Measurements from ENCODE around the gene PARG.

The PARG gene

GRCh38 chr10:49827297-49827696, 114.5 kb downstream of the PARG start:
- H3K9ac ChIP-seq (ENCODE audit: low read length), result no peak overlapping the region
- H3K4me1 ChIP-seq (ENCODE audit: control insufficient read depth, insufficient read depth, low read length), result peaks cover 41% of the 10 kb centered on the region
- no peak overlapping the region for H3K4me3 ChIP-seq (ENCODE audit: low read depth, low read length)
- no peaks in the 10 kb centered on the region for H3K27me3 ChIP-seq (ENCODE audit: control insufficient read depth, insufficient read depth, low read length)
- H3K27ac ChIP-seq (ENCODE audit: low read depth, low read length), result no peak overlapping the region
- H3K9me3 ChIP-seq (ENCODE audit: control insufficient read depth, insufficient read depth, low read depth, low read length), result no peaks in the 10 kb centered on the region
- peaks cover 25% of the 10 kb centered on the region for H3K36me3 ChIP-seq (ENCODE audit: control insufficient read depth, insufficient read depth, low read length)

- Histone ChIP-seq H3K27ac (ENCODE audit: low read depth, low read length) (no peak overlapping the region), H3K9me3 (ENCODE audit: control insufficient read depth, insufficient read depth, low read depth, low read length) (no peaks in the 10 kb centered on the region), H3K4me1 (ENCODE audit: control insufficient read depth, insufficient read depth, low read length) (no peaks in the 10 kb centered on the region), H3K36me3 (ENCODE audit: control insufficient read depth, insufficient read depth, low read length) (peaks cover 58% of the 10 kb centered on the region), H3K9ac (ENCODE audit: low read length) (no peak overlapping the region), H3K27me3 (ENCODE audit: control insufficient read depth, insufficient read depth, low read length) (no peaks in the 10 kb centered on the region), H3K4me3 (ENCODE audit: low read depth, low read length) (no peak overlapping the region)
These were observed 122.4 kb downstream of the PARG start for GRCh38 chr10:49819234-49819958.

DNA sequence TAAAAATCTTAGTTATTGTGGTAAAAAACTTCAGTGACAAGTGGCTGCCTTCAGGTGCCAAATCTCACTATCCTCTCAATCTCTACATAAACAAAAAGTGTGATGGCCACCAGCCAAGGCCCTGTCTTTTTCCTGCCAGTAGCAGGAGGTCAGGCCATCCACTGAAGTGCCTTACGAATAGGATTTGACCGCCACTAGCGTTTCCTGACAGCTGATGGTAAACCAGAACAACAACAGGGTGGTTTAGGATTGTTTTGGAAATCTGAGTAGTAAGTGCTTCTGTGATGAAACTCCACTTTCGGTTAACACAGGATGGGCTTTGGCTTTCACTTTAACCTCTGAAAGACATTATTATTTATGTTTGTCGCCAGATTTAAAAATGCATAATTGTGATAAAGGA, 124.0 kb downstream of the PARG start:
- Histone ChIP-seq H3K27me3 (ENCODE audit: control insufficient read depth, insufficient read depth, low read length) (no peaks in the 10 kb centered on the region), H3K36me3 (ENCODE audit: control insufficient read depth, insufficient read depth, low read length) (peaks cover 58% of the 10 kb centered on the region), H3K27ac (ENCODE audit: low read depth, low read length) (no peak overlapping the region), H3K9me3 (ENCODE audit: control insufficient read depth, insufficient read depth, low read depth, low read length) (no peaks in the 10 kb centered on the region), H3K9ac (ENCODE audit: low read length) (no peak overlapping the region), H3K4me1 (ENCODE audit: control insufficient read depth, insufficient read depth, low read length) (no peaks in the 10 kb centered on the region), H3K4me3 (ENCODE audit: low read depth, low read length) (no peak overlapping the region)

- H3K27me3 ChIP-seq (ENCODE audit: control insufficient read depth, insufficient read depth, low read length), result no peaks in the 10 kb centered on the region
- H3K9ac ChIP-seq (ENCODE audit: low read length), result no peak overlapping the region
- H3K9me3 ChIP-seq (ENCODE audit: control insufficient read depth, insufficient read depth, low read depth, low read length), result peaks cover 5% of the 10 kb centered on the region
- H3K4me3 ChIP-seq (ENCODE audit: low read depth, low read length), result no peak overlapping the region
- no peak overlapping the region for H3K27ac ChIP-seq (ENCODE audit: low read depth, low read length)
- H3K4me1 ChIP-seq (ENCODE audit: control insufficient read depth, insufficient read depth, low read length), result no peaks in the 10 kb centered on the region
- no peaks in the 10 kb centered on the region for H3K36me3 ChIP-seq (ENCODE audit: control insufficient read depth, insufficient read depth, low read length)
These were observed 137.8 kb downstream of the PARG start for GRCh38 chr10:49803988-49804387.

- Histone ChIP-seq H3K4me1 (ENCODE audit: control insufficient read depth, insufficient read depth, low read length) (no peaks in the 10 kb centered on the region), H3K27me3 (ENCODE audit: control insufficient read depth, insufficient read depth, low read length) (no peaks in the 10 kb centered on the region), H3K4me3 (ENCODE audit: low read depth, low read length) (no peak overlapping the region), H3K36me3 (ENCODE audit: control insufficient read depth, insufficient read depth, low read length) (no peaks in the 10 kb centered on the region), H3K27ac (ENCODE audit: low read depth, low read length) (no peak overlapping the region), H3K9ac (ENCODE audit: low read length) (no peak overlapping the region), H3K9me3 (ENCODE audit: control insufficient read depth, insufficient read depth, low read depth, low read length) (no peaks in the 10 kb centered on the region)
These were observed 143.6 kb downstream of the PARG start for GRCh38 chr10:49798275-49798674.

GRCh38 chr10:49791100-49791499, 150.7 kb downstream of the PARG start:
- no peaks in the 10 kb centered on the region for H3K9me3 ChIP-seq (ENCODE audit: control insufficient read depth, insufficient read depth, low read depth, low read length)
- H3K36me3 ChIP-seq (ENCODE audit: control insufficient read depth, insufficient read depth, low read length), result no peaks in the 10 kb centered on the region
- H3K27me3 ChIP-seq (ENCODE audit: control insufficient read depth, insufficient read depth, low read length), result no peaks in the 10 kb centered on the region
- no peak overlapping the region for H3K27ac ChIP-seq (ENCODE audit: low read depth, low read length)
- no peak overlapping the region for H3K9ac ChIP-seq (ENCODE audit: low read length)
- H3K4me1 ChIP-seq (ENCODE audit: control insufficient read depth, insufficient read depth, low read length), result no peaks in the 10 kb centered on the region
- H3K4me3 ChIP-seq (ENCODE audit: low read depth, low read length), result no peak overlapping the region

DNA sequence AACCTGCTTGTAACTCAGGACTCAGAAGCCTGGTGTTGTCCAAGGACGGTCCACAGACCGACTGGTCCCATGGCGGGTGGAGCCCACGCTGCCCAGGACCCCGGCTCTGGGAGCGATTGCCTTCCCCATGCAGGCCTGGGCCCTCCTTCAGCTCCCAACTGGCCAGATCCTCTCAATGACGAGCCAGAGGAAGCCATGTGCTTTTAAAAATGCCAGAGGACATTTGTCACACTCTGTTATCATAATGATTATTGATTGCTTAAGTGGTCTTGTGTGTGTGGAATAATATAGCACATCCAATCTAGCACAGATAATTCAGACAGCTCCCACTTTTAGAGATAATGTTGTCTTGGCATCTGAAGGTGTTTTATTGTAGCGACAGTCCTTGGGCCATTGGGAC, 157.1 kb downstream of the PARG start:
- no peak overlapping the region for H3K27ac ChIP-seq (ENCODE audit: low read depth, low read length)
- H3K4me1 ChIP-seq (ENCODE audit: control insufficient read depth, insufficient read depth, low read length), result peaks cover 7% of the 10 kb centered on the region
- H3K27me3 ChIP-seq (ENCODE audit: control insufficient read depth, insufficient read depth, low read length), result no peaks in the 10 kb centered on the region
- no peak overlapping the region for H3K4me3 ChIP-seq (ENCODE audit: low read depth, low read length)
- no peaks in the 10 kb centered on the region for H3K36me3 ChIP-seq (ENCODE audit: control insufficient read depth, insufficient read depth, low read length)
- H3K9me3 ChIP-seq (ENCODE audit: control insufficient read depth, insufficient read depth, low read depth, low read length), result no peaks in the 10 kb centered on the region
- no peak overlapping the region for H3K9ac ChIP-seq (ENCODE audit: low read length)

GRCh38 chr10:49783645-49784044, 158.2 kb downstream of the PARG start:
- Histone ChIP-seq H3K4me1 (ENCODE audit: control insufficient read depth, insufficient read depth, low read length) (peaks cover 7% of the 10 kb centered on the region), H3K27me3 (ENCODE audit: control insufficient read depth, insufficient read depth, low read length) (no peaks in the 10 kb centered on the region)

GRCh38 chr10:49781247-49781646, 160.6 kb downstream of the PARG start:
- Histone ChIP-seq H3K4me1 (ENCODE audit: control insufficient read depth, insufficient read depth, low read length) (peaks cover 7% of the 10 kb centered on the region), H3K36me3 (ENCODE audit: control insufficient read depth, insufficient read depth, low read length) (no peaks in the 10 kb centered on the region), H3K27me3 (ENCODE audit: control insufficient read depth, insufficient read depth, low read length) (no peaks in the 10 kb centered on the region), H3K9me3 (ENCODE audit: control insufficient read depth, insufficient read depth, low read depth, low read length) (no peaks in the 10 kb centered on the region), H3K27ac (ENCODE audit: low read depth, low read length) (no peak overlapping the region), H3K4me3 (ENCODE audit: low read depth, low read length) (no peak overlapping the region), H3K9ac (ENCODE audit: low read length) (no peak overlapping the region)

More at GRCh38 chr10:49783645-49784044, 158.2 kb downstream of the PARG start:
- Histone ChIP-seq H3K9ac (ENCODE audit: low read length) (no peak overlapping the region), H3K27ac (ENCODE audit: low read depth, low read length) (no peak overlapping the region), H3K4me3 (ENCODE audit: low read depth, low read length) (no peak overlapping the region), H3K36me3 (ENCODE audit: control insufficient read depth, insufficient read depth, low read length) (no peaks in the 10 kb centered on the region), H3K9me3 (ENCODE audit: control insufficient read depth, insufficient read depth, low read depth, low read length) (no peaks in the 10 kb centered on the region)

DNA sequence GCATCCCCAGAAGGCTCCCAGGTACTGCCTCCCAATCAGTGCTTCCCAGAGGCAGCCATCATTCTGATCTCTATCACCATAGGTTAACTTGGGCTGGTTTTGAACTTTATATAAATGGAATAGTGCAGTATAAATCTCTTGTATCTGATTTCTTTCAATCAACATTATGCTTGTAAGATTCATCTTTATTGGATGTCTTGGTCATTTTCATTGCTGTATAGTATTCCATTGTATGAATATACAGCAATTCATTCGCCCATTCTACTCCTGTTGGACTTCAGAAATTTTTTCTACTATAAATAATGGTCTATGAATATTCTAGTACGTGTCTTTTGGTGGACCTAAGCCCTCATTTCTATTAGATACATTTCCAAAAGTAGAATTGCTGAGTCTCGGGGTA, 163.6 kb downstream of the PARG start:
- no peaks in the 10 kb centered on the region for H3K27me3 ChIP-seq (ENCODE audit: control insufficient read depth, insufficient read depth, low read length)

GRCh38 chr10:49776851-49777250, 165.0 kb downstream of the PARG start:
- no peaks in the 10 kb centered on the region for H3K9me3 ChIP-seq (ENCODE audit: control insufficient read depth, insufficient read depth, low read depth, low read length)

More for the DNA sequence above, 163.6 kb downstream of the PARG start:
- Histone ChIP-seq H3K4me3 (ENCODE audit: low read depth, low read length) (no peak overlapping the region), H3K9me3 (ENCODE audit: control insufficient read depth, insufficient read depth, low read depth, low read length) (no peaks in the 10 kb centered on the region), H3K9ac (ENCODE audit: low read length) (no peak overlapping the region), H3K4me1 (ENCODE audit: control insufficient read depth, insufficient read depth, low read length) (no peaks in the 10 kb centered on the region; the same call in 1 of the 2 replicates), H3K27ac (ENCODE audit: low read depth, low read length) (no peak overlapping the region), H3K36me3 (ENCODE audit: control insufficient read depth, insufficient read depth, low read length) (no peaks in the 10 kb centered on the region)

More at GRCh38 chr10:49776851-49777250, 165.0 kb downstream of the PARG start:
- Histone ChIP-seq H3K9ac (ENCODE audit: low read length) (no peak overlapping the region), H3K36me3 (ENCODE audit: control insufficient read depth, insufficient read depth, low read length) (no peaks in the 10 kb centered on the region), H3K27me3 (ENCODE audit: control insufficient read depth, insufficient read depth, low read length) (no peaks in the 10 kb centered on the region), H3K4me3 (ENCODE audit: low read depth, low read length) (no peak overlapping the region), H3K27ac (ENCODE audit: low read depth, low read length) (no peak overlapping the region), H3K4me1 (ENCODE audit: control insufficient read depth, insufficient read depth, low read length) (no peaks in the 10 kb centered on the region; the same call in 1 of the 2 replicates)

Data from HUES6 (cell line).